ENCODE data around the gene CLEC18A.
"Not testable (repeated sequence)": the region's sequence is repeated elsewhere in the genome, so short reads cannot be mapped to it uniquely, and the experiment has no call there.

CLEC18A gene

GRCh38 chr16:69952572-69953355 is 1.6 kb downstream of the CLEC18A start:
- not testable (repeated sequence) for DNase-seq

GRCh38 chr16:69954241-69954640 is 3.1 kb downstream of the CLEC18A start:
- not testable (repeated sequence) for DNase-seq

GRCh38 chr16:69963312-69963711 is 12.2 kb downstream of the CLEC18A start:
- DNase-seq, result not testable (repeated sequence)

DNA sequence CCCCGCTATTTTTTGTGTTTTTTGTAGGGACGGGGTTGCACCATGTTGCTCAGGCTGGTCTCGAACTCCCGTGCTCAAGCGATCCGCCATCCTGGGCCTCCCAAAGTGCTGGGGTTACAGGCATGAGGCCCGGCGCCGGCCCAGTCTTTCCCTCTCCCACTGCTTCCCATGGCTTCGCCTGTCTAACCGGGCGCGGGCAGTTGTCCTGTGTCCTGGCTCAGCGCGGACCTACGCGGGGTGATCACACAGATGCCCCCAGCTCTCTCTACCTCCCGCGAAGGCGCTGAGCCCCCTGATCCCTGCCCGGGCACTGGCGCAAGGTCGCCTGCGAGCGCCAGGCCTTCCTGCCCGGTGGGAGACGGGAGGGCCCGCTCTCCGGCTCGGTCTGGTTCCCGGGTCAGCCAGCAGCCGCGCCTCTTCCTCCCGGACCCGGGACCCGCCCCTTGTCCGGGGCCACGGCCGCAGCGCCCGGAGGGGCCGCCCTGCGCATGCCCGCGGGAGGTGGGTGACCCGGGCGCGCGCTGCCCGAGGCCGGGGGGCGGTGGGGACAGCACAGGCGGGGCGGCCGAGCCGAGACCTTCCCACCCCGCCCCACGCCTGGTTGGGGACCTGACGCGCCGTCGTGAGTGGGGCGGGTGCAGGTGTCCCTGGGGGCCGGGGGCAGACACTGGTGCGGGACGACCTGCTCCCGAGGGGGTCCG is 14.0 kb downstream of the CLEC18A start:
- not testable (repeated sequence) for DNase-seq

DNA sequence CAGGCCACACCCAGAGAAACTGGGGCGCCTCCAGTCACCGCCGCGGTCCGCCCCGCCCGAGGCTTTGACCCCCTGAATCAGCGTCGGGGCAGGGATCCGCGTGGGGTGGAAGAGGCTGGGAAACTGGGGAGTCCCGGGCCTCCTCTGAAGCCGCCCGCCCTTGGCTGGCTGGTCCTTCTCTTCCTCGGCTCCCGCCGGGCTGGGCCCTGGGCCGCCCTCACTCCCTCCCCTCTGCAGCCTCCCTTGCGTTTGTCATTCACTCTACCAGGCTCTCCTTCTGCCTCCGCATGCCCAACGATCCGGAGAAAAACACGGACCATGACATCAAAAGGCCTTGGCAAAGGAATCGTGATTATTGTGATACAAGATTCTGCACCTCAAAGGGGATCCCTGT is 14.5 kb downstream of the CLEC18A start:
- DNase-seq, result not testable (repeated sequence)

DNA sequence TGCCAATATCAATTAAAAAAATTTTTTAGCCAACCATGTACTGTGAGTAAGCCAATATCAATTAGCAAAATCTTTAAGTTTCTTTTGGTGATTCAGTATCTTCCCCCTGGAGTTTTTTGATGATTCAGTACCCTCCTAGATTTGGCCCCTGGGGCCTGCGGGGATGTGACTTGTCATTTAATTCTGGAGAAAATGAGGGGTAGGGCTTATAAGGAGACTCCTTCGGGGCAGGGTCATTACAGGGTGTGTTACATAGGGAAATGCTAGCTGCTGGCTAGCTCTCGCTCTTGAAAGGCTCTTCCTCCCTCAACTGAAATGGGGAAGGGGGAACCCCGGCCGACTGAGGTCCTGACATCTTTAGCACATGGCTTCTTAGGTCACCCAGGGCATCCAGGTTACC is 16.6 kb downstream of the CLEC18A start:
- not testable (repeated sequence) for DNase-seq

DNA sequence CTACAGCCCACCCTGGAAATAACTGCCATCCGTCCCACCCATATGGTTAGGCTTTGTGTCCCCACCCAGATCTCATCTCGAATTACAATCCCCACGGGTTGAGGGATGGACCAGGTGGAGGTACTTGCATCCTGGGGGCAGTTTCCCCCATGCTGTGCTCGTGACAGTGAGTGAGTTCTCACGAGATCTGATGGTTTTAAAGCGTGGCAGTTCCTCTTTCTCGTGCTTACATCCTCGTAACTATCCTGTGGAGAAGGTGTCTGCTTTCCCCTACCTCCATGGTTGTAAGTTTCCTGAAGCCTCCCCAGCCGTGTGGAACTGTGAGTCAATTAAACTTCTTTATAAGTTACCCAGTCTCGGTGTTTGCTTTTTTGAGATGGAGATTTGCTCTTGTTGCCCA is 17.0 kb downstream of the CLEC18A start:
- not testable (repeated sequence) for DNase-seq

DNA sequence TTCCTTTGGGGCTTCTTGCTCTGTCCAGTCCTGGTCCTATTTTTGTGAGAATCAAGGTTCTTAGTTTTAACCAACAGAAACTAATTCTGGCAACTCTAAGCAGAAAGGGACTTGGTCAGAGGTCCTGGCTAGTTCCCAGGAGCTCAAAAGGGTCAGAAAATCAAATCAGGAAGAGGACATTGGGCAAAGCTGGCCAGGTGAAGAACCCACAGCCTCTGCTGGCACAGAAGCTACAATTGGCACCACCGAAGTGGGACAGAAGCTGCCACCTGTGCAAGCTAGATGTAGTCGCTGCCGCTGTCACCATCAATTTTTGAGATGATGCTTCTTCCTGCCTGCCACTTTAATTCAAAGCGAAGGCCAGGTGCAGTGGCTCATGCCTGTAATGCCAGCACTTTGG is 18.5 kb downstream of the CLEC18A start:
- not testable (repeated sequence) for DNase-seq

DNA sequence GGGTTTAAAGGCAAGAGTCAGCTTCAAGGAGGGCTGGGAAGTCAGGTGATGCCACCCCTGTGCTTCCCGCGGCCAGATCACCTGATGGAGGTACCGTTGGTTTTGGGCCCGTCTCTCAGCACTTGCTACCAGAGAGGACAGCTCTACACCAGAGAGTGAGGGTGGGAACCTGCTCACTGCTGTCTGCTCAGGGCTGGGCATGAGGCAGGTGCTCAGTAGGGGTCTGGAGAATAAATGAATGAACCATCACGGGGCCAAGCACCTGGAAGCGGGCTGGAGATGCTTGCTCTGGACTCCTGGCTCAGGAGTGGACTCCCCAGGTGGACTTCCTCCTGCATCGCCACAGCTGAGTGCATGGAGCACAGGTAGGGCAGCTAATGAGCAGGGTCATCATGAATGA is 21.0 kb downstream of the CLEC18A start:
- not testable (repeated sequence) for DNase-seq

- DNase-seq, result not testable (repeated sequence)
Observed at GRCh38 chr16:69972935-69973334, 21.8 kb downstream of the CLEC18A start.

- DNase-seq, result not testable (repeated sequence)
Observed at GRCh38 chr16:69985196-69985595, 34.1 kb downstream of the CLEC18A start.

DNA sequence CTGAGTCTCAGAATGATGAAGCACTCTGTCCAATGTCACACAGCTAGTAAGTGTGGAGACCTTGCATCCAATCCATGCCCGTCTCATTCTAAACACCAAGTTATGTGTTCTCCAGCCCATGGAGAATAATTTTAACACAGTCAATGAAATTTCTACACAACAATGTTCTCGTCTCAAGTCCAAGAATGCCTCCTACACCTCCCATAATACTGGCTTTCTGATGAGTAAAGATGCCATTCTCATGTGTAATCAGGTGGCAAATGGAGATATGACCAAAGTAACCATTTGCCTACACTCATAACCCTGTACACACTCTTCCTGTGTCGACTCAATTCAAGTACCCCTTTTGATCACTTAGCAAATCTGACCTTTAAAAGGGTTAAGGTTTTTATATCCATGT is 46.8 kb downstream of the CLEC18A start:
- DNase-seq, result not testable (repeated sequence)

GRCh38 chr16:69999801-70000200 is 48.7 kb downstream of the CLEC18A start:
- not testable (repeated sequence) for DNase-seq

- DNase-seq, result not testable (repeated sequence)
Observed at GRCh38 chr16:70003511-70003910, 52.4 kb downstream of the CLEC18A start.

DNA sequence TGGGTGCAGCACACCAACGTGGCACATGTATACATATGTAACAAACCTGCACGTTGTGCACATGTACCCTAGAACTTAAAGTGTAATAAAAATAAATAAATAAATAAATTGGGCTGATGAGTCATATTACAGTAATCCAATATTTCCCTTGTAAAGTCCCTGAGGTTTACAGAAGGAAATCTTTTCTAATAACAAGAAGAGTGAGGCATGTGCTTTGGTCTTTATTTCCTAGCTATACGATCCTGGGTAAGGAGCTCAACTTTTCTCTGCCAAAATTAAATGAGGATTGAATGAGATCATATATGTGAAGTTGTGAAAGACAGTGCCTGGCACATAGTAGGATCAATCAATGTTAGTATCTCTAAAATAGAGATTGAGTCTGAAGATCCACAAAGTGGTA is 57.5 kb downstream of the CLEC18A start:
- DNase-seq, result not testable (repeated sequence)

GRCh38 chr16:70010615-70011014 is 59.5 kb downstream of the CLEC18A start:
- not testable (repeated sequence) for DNase-seq

DNA sequence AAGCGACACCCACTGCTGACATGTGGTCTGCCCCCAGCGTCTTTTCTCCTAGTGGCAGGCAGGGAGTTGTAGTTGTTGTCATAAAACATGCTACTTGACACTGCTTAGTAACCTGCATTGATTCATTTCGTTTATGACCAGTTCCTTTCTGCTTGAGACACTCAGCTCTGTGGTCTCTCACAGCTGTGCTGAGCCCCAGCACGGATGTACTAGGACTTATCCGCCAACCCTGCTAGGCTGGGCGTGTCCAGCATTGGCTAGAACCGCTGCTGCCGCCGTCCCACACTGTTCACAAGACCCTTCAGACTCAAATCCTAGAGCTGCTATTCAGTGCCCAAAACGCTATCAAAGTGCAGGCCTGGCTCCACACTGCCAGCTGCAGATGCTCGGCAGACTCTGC is 60.0 kb downstream of the CLEC18A start:
- not testable (repeated sequence) for DNase-seq

- DNase-seq, result not testable (repeated sequence)
Observed at GRCh38 chr16:70012354-70012753, 61.2 kb downstream of the CLEC18A start.

DNA sequence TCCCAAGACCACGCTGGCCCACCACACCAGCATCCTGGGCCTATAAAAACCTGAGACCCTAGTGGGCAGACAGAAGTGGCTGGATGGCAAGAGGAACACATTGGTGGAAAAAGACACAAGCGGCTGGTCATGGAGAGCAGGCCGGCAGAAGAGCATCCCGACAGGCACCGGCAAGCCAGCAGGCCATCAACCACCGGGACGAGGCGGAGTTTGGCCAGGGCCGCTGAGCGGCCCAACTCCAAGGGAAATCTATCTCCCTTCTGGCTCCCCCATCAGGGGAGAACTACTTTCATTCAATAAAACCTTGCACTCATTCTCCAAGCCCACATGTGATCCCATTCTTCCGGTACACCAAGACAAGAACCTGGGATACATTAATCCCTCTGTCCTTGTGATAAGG is 61.8 kb downstream of the CLEC18A start:
- not testable (repeated sequence) for DNase-seq
